ENCODE results near the gene KANSL1. TPM values are rescaled to one million over a fixed set of nuclear protein-coding genes. Genes with fewer than 3 reads are reported as not detected.
"Not testable (repeated sequence)": the region's sequence is repeated elsewhere in the genome, so short reads cannot be mapped to it uniquely, and the experiment has no call there.

Gene KANSL1
- polyA plus RNA-seq, 3 donors: 53.4 to 57.6 (median 53.7) TPM

- DNase-seq (ENCODE audit: low read depth in 3 of 3, low spot score in 2 of 3): no peak
Measured at GRCh38 chr17:46120537-46120936, 72.7 kb downstream of the KANSL1 start.

- no peak for DNase-seq (ENCODE audit: low read depth in 3 of 3, low spot score in 2 of 3)
Measured at GRCh38 chr17:46120078-46120477, 73.2 kb downstream of the KANSL1 start.

DNA sequence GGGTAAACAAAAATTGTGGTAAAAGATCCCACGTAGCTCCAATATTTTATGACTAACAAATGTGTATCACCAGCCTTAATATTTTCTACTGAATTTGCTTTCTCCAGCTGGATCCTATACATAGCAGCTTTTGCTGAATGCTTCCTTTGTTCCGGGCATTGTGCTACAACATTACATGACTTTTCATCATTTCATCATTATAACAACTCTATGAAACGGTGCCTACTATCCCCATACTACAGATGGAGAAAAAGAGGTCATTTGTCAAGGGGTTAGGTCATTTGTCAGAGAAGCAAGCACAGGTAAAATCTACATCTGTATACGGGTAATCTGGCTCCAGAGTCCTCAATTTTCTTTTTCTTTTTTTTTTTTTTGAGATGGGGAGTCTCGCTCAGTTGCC lies 74.3 kb downstream of the KANSL1 start:
- no peak for DNase-seq (ENCODE audit: low read depth in 3 of 3, low spot score in 2 of 3)

GRCh38 chr17:46117850-46118696 lies 75.2 kb downstream of the KANSL1 start:
- no peak for DNase-seq (ENCODE audit: low read depth in 3 of 3, low spot score in 2 of 3)

DNA sequence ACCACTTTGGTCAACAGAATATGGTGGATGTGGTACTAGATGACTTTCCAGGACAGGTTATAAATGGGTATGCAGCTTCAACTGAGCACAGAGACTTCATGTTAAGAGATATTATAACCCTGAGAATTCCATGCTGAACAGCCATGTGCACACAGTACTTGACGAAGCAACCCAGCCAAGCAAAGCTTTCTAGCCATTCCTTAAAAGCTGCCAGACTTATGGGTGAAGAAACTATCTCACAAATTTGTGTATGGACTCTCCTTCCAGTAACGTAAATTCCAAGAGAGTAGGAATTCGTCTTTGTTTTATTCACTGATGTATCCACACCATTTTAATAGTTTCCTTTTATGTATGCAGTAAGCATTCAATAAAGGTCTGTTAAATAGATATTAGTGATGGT lies 76.1 kb downstream of the KANSL1 start:
- no peak for DNase-seq (ENCODE audit: low read depth in 3 of 3, low spot score in 2 of 3)

DNA sequence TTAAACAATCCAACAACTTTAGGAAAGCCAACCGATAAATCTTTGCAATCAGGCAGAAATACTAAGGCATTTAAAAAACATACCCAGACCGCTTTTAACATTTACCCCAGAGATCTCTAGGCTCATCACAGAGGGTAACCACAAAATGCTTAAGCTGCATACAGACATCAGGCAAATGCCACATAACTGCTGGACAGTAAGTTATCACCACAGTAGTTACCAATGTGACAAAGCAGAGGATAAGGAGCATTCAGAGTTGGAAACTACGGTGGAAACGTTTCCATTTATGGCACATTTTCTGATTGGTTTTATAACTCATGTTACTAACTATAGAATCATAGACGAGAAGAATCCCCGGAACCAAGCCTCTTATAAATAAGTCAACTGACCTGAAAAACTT lies 77.5 kb downstream of the KANSL1 start:
- no peak for DNase-seq (ENCODE audit: low read depth in 3 of 3, low spot score in 2 of 3)

- DNase-seq (ENCODE audit: low read depth in 3 of 3, low spot score in 2 of 3): not testable (repeated sequence)
Measured at GRCh38 chr17:46111236-46111635, 82.0 kb downstream of the KANSL1 start.

GRCh38 chr17:46110219-46110618 lies 83.0 kb downstream of the KANSL1 start:
- DNase-seq (ENCODE audit: low read depth in 3 of 3, low spot score in 2 of 3): no peak

DNA sequence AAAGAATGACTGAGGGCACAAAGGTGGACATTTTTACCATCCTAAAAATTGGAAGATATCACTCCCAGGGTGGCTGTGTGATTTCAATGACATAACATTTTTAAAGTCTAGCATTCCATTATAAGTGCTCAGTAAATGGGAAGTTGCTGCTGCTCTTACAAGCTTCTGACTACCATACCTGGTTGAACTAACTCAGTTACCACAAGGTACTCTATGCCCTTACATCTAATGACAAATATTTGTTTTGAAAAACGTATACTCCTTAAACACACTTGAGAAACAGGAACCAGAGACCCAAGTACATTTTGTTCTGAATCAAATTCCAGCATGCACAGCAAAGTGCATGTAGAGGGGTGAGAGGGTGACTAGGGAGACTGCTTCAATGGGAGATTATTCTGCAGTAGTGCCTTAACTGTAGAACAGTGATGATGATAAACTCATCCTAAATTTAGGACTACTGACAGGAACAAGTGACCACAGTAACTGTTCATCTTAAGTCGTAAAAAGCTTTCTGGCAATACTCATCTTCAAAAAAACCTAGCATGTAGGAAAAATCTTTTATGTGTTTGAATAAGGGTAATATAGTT lies 83.5 kb downstream of the KANSL1 start:
- DNase-seq (ENCODE audit: low read depth in 3 of 3, low spot score in 2 of 3): no peak

GRCh38 chr17:46108550-46109110 lies 84.6 kb downstream of the KANSL1 start:
- DNase-seq (ENCODE audit: low read depth in 3 of 3, low spot score in 2 of 3): no peak

- no peak for DNase-seq (ENCODE audit: low read depth in 3 of 3, low spot score in 2 of 3)
Measured at GRCh38 chr17:46108120-46108519, 85.1 kb downstream of the KANSL1 start.

GRCh38 chr17:46106966-46107644 lies 86.1 kb downstream of the KANSL1 start:
- DNase-seq (ENCODE audit: low read depth in 3 of 3, low spot score in 2 of 3): no peak

DNA sequence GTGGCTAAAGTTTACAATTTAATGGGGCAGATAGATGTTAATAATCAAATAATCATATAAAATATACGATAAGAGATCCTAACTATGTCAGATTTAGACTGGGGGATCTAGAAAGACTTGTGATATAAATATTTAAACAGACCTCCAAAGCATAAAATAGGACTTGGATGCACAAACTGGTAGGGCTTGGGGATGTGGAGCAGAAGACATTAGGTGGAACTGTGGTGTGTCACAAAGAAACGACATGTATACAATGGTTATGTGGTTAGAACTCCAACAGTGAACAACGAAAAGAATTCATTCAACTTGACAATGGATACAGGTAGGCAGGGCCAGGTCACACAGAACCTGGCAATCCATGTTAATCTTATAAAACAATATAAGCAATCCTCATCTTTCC lies 90.4 kb downstream of the KANSL1 start:
- not testable (repeated sequence) for DNase-seq (ENCODE audit: low read depth in 3 of 3, low spot score in 2 of 3)

- not testable (repeated sequence) for DNase-seq (ENCODE audit: low read depth in 3 of 3, low spot score in 2 of 3)
Measured at GRCh38 chr17:46101785-46102617, 91.2 kb downstream of the KANSL1 start.

DNA sequence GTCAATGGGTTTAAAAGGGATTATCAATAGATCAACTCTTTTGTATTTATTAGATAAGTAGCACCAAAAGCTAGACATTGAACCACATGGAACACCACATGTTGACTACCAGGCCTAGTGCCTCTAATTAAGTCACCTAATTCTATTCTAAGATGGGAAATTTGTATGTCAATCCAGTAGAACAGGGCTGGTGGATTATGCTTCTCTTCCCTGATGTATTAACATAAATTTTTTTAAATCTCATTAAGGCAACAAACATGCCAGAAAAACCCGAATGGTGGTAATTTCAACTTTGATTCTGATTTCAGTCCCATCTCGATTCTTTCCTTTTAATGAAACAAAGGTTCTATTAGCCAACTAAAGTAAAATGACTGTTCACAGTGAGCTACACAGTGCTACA lies 92.6 kb downstream of the KANSL1 start:
- no peak for DNase-seq (ENCODE audit: low read depth in 3 of 3, low spot score in 2 of 3)

GRCh38 chr17:46099865-46100264 lies 93.4 kb downstream of the KANSL1 start:
- DNase-seq (ENCODE audit: low read depth in 3 of 3, low spot score in 2 of 3): no peak

DNA sequence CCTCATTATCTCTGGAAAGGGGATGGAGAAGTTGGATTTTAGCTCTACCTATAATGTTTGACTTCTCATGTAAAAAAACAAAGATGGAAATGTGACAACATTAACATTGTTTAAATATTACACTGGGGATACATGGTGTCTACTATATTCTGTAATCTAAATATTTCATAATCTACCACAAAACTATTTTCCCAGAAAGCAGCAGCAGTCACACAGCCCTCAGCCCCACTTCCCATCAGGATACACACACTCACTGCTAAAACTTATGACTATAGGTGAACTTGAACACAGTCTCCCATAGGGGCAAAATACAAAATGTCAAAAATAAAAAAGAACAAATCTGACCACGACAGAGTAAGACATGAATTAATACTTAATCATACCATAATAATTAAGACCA lies 95.7 kb downstream of the KANSL1 start:
- DNase-seq (ENCODE audit: low read depth in 3 of 3, low spot score in 2 of 3): no peak

DNA sequence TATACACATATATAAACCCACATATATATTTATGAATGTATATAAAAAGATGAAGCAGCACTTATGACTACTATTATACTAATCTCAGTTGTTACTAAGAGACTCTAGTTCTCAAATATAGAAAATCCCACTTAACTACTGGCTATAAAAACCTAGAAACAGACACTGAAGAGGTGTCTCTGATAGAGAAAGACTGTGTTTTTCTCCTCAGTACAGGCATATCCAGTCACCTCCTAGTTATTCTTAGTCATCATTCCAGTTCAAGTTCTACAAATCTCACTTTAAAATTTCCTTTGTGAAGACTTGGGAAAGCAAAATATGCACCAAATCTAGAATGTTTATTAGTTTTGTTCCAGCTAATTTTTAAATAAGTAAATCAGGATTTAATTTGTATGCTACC lies 100.2 kb downstream of the KANSL1 start:
- no peak for DNase-seq (ENCODE audit: low read depth in 3 of 3, low spot score in 2 of 3)

DNA sequence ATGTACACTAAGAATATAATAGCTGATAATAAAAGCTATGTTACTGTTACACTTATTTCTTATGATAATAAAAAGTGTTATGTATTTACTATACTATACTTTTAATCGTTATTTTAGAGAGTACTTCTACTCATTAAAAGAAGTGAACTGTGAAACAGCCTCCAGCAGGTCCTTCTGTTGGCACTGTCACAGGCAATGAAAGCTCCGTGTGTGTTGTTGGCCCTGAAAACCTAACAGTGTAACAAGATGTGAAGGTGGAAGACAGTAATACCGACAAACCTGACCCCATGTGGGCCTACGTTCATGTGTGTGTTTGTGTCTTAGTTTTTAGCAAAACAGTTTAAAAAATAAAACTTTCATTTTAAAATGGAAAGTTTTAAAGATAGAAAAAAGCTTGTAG lies 102.4 kb downstream of the KANSL1 start:
- DNase-seq (ENCODE audit: low read depth in 3 of 3, low spot score in 2 of 3): no peak

DNA sequence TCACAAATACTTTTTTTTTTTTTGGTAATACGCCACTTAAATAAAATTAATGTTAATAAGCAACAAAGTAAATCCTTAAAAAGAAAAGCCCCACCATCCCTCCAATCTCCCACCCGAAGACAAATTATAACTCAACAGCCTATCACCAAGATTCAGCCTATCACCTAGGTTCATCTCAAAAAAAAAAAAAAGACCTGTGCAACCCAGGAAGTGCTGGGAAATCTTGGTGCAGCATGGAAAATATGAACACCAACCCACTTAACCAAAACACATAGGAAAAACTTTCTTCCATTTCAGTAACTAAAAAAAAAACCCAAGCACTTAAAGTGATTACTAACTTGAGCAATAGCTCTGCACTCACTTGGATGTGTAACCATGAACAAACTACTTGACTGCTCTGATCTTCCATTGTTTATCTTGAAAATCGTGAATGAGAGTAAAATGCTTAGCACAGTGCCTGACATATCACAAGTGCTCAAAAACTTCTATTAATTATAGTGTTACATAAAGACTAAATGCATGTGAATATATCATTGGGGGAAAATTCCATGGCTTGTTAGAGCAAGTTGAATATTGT lies 103.8 kb downstream of the KANSL1 start:
- DNase-seq (ENCODE audit: low read depth in 3 of 3, low spot score in 2 of 3): no peak
